Endodermal cell (in vitro differentiated cells): ENCODE results near the gene IQGAP2. TPM values are rescaled to one million over a fixed set of nuclear protein-coding genes. Genes with fewer than 3 reads are reported as not detected.

ENCODE experiments used
- DNase-seq: peaks from one replicate; pipeline ENCODE4 v3.0.0-alpha.2; 2017
- H3K27ac ChIP-seq: 2 replicates; pipeline ENCODE4 v1.5.1; 2013; ENCODE audit warnings: mild to moderate bottlenecking, low read depth, low read length, moderate library complexity
- H3K27me3 ChIP-seq: 2 replicates; pipeline ENCODE4 v1.6.1; 2013; ENCODE audit warnings: mild to moderate bottlenecking, low read length, moderate library complexity; ENCODE audit not compliant: insufficient read depth, control insufficient read depth, poor library complexity, severe bottlenecking
- H3K36me3 ChIP-seq: 2 replicates; pipeline ENCODE4 v1.7.0; 2013; ENCODE audit warnings: mild to moderate bottlenecking, low read length, moderate library complexity; ENCODE audit not compliant: control insufficient read depth, insufficient read depth
- H3K4me1 ChIP-seq: one replicate; pipeline ENCODE4 v1.7.0; 2013; ENCODE audit warnings: low read length; ENCODE audit not compliant: control insufficient read depth, insufficient read depth
- H3K4me3 ChIP-seq: 2 replicates; pipeline ENCODE4 v1.5.1; 2013; ENCODE audit warnings: mild to moderate bottlenecking, low read length, moderate library complexity
- H3K9ac ChIP-seq: 2 replicates; pipeline ENCODE4 v1.6.1; 2013; ENCODE audit warnings: mild to moderate bottlenecking, low read length, moderate library complexity; ENCODE audit not compliant: poor library complexity, severe bottlenecking; ENCODE audit errors: extremely low read depth
- H3K9me3 ChIP-seq: 2 replicates; pipeline ENCODE4 v1.6.1; 2013; ENCODE audit warnings: mild to moderate bottlenecking, low read length, moderate library complexity; ENCODE audit not compliant: control insufficient read depth
- H3K27ac Mint-ChIP-seq: 2 replicates; pipeline ENCODE4 v1.8.0; 2020; ENCODE audit warnings: mixed read lengths
- H3K27me3 Mint-ChIP-seq: 2 replicates; pipeline ENCODE4 v1.8.0; 2021; ENCODE audit warnings: mild to moderate bottlenecking, mixed read lengths; ENCODE audit not compliant: insufficient read depth
- H3K36me3 Mint-ChIP-seq: 2 replicates; pipeline ENCODE4 v1.8.0; 2020; ENCODE audit warnings: low read depth, mixed read lengths
- H3K4me1 Mint-ChIP-seq: 2 replicates; pipeline ENCODE4 v1.8.0; 2020; ENCODE audit warnings: mixed read lengths
- H3K4me3 Mint-ChIP-seq: 2 replicates; pipeline ENCODE4 v1.8.0; 2020; ENCODE audit warnings: mild to moderate bottlenecking, moderate library complexity, mixed read lengths
- H3K9me3 Mint-ChIP-seq: 2 replicates; pipeline ENCODE4 v1.8.0; 2020; ENCODE audit warnings: mild to moderate bottlenecking, mixed read lengths
- WGBS, 2 experiments: methylation state at CpG; one replicate each; pipeline versions ENCODE4 v1.1.5 to v1.1.7; 2013; ENCODE audit warnings: missing lambda C conversion rate in 2 of 2, mixed read lengths in 1 of 2; ENCODE audit not compliant: insufficient coverage in 1 of 2, insufficient read length in 1 of 2; 5-methylcytosine and 5-hydroxymethylcytosine counted together
- total RNA-seq, 2 donors: library from RNA; stranded (reverse); fragmentation: NEBNext Ultra II Directional in 1 of 2; extraction: Animal tissue kit (Norgen Biotek cat#: 25700) in 1 of 2; gene quantifications; 2 replicates in 1 of 2; 3 replicates in 1 of 2; pipeline ENCODE4 v1.2.1, GENCODE V29; 2021
- TF ChIP-seq, protein P1 (sequence below): fragments of 200-600 bp; sonication (generic); conservative IDR thresholded peaks from 2 replicates; pipeline ENCODE4 v1.5.0; 2021; ENCODE audit warnings: antibody characterized with exemption, mild to moderate bottlenecking

Gene IQGAP2
- total RNA-seq, 2 donors from 2014 or later = 8.3 to 19.4 TPM

DNA sequence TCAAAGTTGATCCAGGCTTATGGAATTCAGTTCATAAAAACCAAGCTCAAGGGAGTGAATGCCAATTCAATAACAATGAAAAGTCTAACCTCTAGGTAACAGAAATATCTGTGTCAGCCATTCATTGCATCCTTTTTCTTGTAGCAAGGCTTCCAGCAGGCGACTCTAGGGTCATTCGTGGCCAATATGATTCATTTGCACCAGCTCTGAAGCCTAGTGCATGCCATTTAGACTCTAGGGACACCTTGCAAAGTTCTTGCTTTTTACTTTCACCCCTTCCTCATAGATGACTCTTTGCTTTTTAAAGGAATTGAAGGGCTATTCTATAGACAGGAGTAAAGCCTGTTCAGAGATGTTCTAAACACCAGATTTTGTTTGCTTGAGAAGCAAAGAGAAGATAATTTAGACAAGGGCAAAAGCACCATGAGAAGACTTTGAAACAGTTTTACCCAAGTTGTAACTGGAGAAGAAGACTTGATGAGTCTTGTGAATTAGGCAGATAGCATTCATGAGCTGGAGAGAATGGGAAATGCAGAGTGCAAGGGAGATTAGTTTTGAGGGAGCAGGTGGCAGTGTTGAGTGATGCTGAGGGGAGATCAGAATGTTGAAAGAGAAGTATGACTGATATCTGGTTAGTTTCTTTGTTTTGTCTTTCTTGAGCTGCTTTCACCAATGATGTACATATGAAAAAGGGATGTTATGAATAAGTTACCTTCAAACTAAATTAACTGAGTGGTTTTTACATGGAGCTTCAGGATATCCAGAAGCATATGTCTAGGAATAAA, 125.7 kb downstream of the IQGAP2 start:
- no peak overlapping the region for H3K4me3 Mint-ChIP-seq
- H3K27ac Mint-ChIP-seq = no peak overlapping the region
- TF ChIP-seq, protein P1, sequence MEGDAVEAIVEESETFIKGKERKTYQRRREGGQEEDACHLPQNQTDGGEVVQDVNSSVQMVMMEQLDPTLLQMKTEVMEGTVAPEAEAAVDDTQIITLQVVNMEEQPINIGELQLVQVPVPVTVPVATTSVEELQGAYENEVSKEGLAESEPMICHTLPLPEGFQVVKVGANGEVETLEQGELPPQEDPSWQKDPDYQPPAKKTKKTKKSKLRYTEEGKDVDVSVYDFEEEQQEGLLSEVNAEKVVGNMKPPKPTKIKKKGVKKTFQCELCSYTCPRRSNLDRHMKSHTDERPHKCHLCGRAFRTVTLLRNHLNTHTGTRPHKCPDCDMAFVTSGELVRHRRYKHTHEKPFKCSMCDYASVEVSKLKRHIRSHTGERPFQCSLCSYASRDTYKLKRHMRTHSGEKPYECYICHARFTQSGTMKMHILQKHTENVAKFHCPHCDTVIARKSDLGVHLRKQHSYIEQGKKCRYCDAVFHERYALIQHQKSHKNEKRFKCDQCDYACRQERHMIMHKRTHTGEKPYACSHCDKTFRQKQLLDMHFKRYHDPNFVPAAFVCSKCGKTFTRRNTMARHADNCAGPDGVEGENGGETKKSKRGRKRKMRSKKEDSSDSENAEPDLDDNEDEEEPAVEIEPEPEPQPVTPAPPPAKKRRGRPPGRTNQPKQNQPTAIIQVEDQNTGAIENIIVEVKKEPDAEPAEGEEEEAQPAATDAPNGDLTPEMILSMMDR = no peak
- H3K9ac ChIP-seq = no peak overlapping the region
- no peak overlapping the region for H3K27ac ChIP-seq
- no peaks in the 10 kb centered on the region for H3K27me3 ChIP-seq
- H3K9me3 ChIP-seq = no peaks in the 10 kb centered on the region
- H3K4me1 ChIP-seq = no peaks in the 10 kb centered on the region
- H3K4me3 ChIP-seq = no peak overlapping the region
- H3K36me3 ChIP-seq = no peaks in the 10 kb centered on the region
- H3K4me1 Mint-ChIP-seq = peaks cover 20% of the 10 kb centered on the region
- peaks cover 18% of the 10 kb centered on the region for H3K27me3 Mint-ChIP-seq
- H3K36me3 Mint-ChIP-seq = no peaks in the 10 kb centered on the region
- DNase-seq = no peak
- peaks cover 3% of the 10 kb centered on the region for H3K9me3 Mint-ChIP-seq
- 95% methylated on average over 2 of the region's 2 CpGs for WGBS, 2 experiments

DNA sequence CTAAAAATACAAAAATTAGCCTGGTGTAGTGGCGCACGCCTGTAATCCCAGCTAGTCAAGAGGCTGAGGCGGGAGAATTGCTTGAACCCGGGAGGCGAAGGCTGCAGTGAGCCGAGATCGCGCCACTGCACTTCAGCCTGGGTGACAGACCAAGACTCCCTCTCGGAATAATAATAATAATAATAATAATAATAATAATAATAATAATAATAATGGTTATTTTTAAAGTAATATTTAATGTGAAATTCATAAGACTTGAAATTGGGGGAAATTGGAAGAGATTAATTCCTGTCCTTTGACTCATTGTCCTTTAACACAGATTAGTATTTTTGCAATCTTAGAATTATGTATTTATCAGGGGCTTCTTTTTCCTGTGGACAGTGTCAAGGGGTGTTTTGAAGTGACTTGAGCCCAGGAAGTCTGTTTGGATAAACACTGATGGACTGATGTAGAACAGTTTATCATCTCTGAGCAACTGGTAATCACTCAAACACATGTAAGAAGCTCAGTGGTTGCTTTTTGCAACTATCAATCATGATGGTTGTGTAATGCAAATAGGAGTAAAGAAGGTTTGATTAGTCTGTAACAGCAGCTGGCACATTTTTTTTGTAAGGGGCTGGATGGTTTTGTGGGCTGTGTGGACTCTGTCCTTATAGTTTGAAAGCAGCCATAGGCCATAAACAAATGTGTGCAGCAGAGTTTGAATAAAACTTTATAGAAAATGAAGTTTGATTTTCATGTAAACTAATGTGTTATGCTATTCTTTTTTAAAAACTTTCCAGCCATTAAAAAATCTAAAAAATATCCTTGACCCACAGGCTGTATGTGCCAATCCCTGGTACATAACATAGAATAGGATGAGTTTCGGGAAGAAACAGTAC, 126.6 kb downstream of the IQGAP2 start:
- no peaks in the 10 kb centered on the region for H3K4me1 ChIP-seq
- Mint-ChIP-seq H3K36me3 (no peaks in the 10 kb centered on the region), H3K27ac (no peak overlapping the region), H3K4me1 (peaks cover 13% of the 10 kb centered on the region), H3K9me3 (peaks cover 3% of the 10 kb centered on the region), H3K27me3 (peaks cover 21% of the 10 kb centered on the region), H3K4me3 (no peak overlapping the region)
- H3K4me3 ChIP-seq = no peak overlapping the region
- 93% methylated on average over 6 of the region's 10 CpGs; no CpG with 5 or more reads in 1 of the 2 experiments for WGBS, 2 experiments
- H3K36me3 ChIP-seq = no peaks in the 10 kb centered on the region
- H3K27ac ChIP-seq = no peak overlapping the region
- H3K27me3 ChIP-seq = peaks cover 2% of the 10 kb centered on the region
- no peak for DNase-seq
- H3K9ac ChIP-seq = no peak overlapping the region
- no peaks in the 10 kb centered on the region for H3K9me3 ChIP-seq
- TF ChIP-seq, protein P1 = no peak

DNA sequence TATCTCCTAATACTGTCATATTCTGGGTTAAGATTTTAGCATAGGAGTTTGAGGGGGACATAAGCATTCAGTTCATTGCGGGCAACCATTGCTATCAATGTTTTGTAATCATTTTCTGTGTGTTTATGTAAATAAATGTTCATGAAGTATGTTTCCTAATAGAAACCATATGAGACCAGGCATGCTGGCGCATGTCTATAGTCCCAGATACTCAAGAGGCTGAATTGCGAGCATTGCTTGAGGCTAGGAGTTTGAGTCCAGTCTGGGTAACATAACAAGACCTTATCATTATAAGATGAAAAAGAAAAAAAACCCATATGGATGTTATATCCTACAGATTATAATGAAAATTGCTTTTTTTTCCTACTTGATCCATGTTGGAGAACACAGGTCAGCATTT, 129.0 kb downstream of the IQGAP2 start:
- no peak overlapping the region for H3K4me3 Mint-ChIP-seq
- peaks cover 6% of the 10 kb centered on the region for H3K27me3 ChIP-seq
- H3K9me3 ChIP-seq = no peaks in the 10 kb centered on the region
- no peaks in the 10 kb centered on the region for H3K4me1 ChIP-seq
- TF ChIP-seq, protein P1 = no peak
- H3K9ac ChIP-seq = no peak overlapping the region
- H3K36me3 Mint-ChIP-seq = no peaks in the 10 kb centered on the region
- H3K27ac ChIP-seq = no peak overlapping the region
- peaks cover 3% of the 10 kb centered on the region for H3K9me3 Mint-ChIP-seq
- DNase-seq = no peak
- H3K27me3 Mint-ChIP-seq = peaks cover 20% of the 10 kb centered on the region
- H3K36me3 ChIP-seq = no peaks in the 10 kb centered on the region
- H3K27ac Mint-ChIP-seq = no peak overlapping the region
- 83 to 92% methylated on average over 1 to 3 of the region's 3 CpGs for WGBS, 2 experiments
- H3K4me1 Mint-ChIP-seq = peaks cover 16% of the 10 kb centered on the region
- H3K4me3 ChIP-seq = no peak overlapping the region
